Right ventricle myocardium inferior (tissue), 1 donor: ENCODE measurements around the gene GLIS1. TPM values are rescaled to one million over a fixed set of nuclear protein-coding genes. Genes with fewer than 3 reads are reported as not detected.
A peak's percentile ranks its signal among the peaks of the same experiment; 100 is the strongest.

Experiments
- ATAC-seq: fragments of 200-7000 bp; cut with Tn5 transposase; one replicate; pipeline ENCODE4 v1.9.1; 2020; ENCODE audit warnings: mild to moderate bottlenecking, moderate library complexity
- DNase-seq: peaks from one replicate; pipeline ENCODE4 v3.0.0; 2021; ENCODE audit errors: missing footprints
- intact Hi-C: fragments of 100-400 bp; cut with DNase I; formaldehyde crosslinking; loops from one replicate; pipeline ENCODE4 v1.11.0; 2022
- total RNA-seq: library from RNA; stranded (reverse); fragmentation: NEBNext Ultra II Directional; extraction: Animal tissue kit (Norgen Biotek cat#: 25700); gene quantifications from one replicate; pipeline ENCODE4 v1.2.1, GENCODE V29; 2021
- donor health status: DM: no; HTN: yes; CAD: no; lungs with severe emphysema.

The GLIS1 gene
- total RNA-seq, 1 donor from 2014 or later, result not detected

DNA sequence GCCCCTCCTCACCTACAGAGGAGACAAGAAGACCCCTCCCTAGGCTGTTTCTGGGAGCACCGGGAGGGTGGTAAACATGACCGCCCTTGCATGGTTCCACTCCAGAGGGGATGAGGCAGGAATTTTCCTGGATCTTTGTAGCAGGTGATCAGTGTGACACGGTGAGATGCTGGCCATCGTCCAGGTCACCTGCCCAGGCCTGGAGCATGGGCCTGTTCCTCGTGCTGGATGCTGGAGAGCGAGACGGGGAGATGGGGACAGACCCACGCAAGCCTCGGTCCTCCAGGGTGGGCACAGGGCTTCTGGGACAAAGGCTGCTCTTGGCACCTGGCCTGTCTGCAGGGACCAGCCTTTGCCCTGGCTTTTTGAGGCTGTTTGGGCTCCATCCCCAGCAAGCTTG, 233.6 kb downstream of the GLIS1 start:
- intact Hi-C loops, result no loop called here
- DNase-seq (peak; percentile 37), ATAC-seq (no peak)

DNA sequence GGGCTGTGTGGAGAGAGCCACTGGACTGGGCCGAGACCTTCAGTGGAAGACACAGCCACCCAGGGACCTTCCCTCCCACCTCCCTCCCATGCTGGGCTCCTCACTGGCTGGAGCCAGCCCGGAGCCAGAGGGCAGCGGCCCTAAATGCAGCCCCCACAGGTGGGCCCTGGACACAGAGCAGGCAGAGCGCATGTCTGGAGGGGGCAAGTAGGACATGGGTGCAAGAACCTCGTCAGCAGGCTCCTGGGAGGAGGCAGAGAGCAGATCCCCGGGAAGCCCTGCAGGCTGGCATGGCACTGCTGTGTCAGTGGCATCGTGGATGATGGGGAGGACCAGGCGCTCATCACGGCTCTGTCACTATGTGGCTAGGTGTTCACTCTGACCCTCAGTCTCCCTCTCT, 234.1 kb downstream of the GLIS1 start:
- peak; percentile 57 for DNase-seq
- intact Hi-C loops, result no loop called here
- no peak for ATAC-seq

GRCh38 chr1:53503433-53504217, 235.3 kb downstream of the GLIS1 start:
- ATAC-seq (no peak), DNase-seq (peak; percentile 52)
- intact Hi-C loops, result no loop called here

DNA sequence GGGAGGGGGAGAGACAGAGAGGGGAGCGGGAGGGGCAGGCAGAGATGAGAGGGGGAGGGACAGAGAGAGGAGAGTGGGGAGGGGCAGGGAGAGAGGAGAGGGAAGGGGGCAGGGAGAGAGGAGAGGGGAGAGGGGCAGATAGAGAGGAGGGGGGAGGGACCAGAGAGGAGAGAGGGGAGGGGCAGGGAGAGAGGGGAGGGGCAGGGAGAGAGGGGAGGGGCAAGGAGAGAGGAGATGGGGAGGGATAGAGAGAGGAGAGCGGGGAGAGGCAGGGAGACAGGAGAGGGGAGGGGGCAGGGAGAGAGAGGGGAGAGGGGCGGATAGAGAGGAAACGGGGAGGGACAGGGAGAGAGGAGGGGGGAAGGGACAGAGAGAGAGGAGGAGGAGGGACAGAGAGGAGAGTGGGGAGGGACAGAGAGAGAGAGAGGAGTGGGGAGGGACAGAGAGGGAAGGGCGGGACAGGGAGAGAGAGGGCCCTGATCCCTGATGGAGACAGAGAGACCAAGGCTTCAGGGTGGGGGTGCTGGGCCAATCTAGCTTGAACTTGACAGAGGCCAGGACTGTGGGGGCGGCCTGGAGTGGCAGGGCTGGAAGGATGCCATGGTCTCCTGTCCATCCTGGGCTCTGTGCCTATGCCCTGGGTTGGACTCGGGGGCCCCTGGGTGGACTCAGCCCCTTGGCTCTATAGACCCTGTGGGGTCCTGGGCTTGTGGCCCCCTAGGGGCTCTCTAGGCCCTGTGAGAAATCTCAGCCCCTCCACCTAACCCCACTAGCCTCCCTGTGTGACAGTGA, 236.1 kb downstream of the GLIS1 start:
- no peak for ATAC-seq
- no peak for DNase-seq
- intact Hi-C loops, result no loop called here

DNA sequence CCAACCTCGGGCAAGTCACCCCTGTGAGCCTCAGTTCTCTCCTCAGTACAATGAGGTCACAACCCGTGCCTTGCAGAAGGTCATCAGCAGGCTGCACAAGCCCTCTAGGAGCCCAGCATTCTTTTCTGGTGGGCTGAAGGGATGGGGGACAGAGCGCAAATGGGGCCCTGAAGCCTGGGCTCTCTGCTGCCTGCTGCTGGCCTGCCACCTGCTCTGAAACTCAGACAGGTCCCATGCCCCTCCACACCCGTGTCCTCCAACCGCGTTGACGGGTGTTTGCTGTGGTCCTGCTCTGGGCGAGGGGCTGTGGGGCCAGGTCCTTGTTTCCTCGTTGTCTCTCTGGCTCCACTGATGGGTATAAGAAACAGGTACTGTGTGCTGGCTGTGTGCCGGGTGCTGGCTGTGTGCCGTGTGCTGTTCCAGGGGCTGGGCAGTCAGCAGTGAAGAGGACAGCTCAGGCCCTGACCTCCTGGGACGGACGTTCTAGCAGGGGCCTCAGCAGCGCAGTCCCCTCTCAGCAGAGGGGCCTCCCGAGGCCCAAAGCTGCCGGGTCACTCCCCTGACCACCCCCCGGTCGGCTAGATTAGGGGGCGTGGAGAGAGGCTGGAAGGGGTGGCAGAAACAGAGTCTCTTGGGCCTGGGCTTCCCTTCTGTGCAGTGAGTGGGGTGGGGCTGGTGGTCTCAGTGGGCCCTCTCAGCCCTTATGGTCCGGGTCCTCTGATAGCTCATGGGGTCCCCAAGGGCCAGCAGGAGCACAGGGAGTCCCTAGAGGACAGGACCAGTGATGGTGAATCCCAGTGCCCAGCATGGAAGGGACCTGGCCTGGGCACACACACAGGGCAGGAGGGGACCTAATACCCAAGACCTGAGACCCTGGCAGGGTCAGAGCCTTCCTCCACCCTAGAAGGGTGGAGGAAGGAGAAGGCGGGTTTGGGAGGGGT, 237.6 kb downstream of the GLIS1 start:
- intact Hi-C loops, result no loop called here
- ATAC-seq (no peak), DNase-seq (peak; percentile 53)

DNA sequence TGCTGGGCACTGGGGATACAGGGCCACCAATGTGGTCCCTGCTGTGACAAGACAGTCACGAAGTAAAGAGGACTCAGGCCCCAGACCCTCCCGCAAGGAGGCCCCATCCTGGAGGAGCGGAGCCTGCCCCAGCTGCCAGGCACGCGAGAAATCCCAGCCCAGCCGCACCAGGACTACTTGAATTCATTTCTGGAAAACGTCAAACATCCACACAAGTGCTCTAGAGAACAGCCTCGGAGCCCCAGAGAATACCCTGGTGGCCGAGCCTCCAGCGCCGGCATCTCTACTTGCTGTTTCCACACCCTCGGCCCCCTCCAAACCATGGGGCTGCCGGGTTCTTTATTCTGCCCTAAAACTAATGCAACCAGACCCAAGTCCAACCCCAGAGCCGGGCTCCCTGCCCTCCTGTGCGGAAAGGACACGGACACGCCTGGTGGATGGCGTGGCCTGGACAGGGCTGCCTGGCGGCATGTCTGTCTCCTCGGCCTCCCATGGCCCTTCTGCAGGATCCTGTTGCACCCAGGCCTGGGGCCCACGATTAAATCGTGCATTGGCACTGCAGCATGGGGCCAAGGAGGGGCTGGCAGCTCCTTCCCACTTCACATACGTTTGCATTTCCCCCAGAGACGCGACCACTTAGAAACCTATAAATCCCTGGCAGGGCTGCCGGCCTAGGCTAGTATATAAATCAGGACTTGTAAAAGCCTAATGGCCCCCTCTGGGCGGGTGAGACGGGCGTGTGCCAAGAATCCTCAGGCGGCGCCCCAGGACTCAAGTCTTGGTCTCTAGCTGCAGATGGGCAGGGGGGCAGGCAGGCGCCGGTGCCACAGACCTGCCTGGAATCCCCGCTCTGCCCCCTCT, 238.5 kb downstream of the GLIS1 start:
- DNase-seq, result peak; percentile 55
- ATAC-seq, result no peak
- intact Hi-C loops, result no loop called here

DNA sequence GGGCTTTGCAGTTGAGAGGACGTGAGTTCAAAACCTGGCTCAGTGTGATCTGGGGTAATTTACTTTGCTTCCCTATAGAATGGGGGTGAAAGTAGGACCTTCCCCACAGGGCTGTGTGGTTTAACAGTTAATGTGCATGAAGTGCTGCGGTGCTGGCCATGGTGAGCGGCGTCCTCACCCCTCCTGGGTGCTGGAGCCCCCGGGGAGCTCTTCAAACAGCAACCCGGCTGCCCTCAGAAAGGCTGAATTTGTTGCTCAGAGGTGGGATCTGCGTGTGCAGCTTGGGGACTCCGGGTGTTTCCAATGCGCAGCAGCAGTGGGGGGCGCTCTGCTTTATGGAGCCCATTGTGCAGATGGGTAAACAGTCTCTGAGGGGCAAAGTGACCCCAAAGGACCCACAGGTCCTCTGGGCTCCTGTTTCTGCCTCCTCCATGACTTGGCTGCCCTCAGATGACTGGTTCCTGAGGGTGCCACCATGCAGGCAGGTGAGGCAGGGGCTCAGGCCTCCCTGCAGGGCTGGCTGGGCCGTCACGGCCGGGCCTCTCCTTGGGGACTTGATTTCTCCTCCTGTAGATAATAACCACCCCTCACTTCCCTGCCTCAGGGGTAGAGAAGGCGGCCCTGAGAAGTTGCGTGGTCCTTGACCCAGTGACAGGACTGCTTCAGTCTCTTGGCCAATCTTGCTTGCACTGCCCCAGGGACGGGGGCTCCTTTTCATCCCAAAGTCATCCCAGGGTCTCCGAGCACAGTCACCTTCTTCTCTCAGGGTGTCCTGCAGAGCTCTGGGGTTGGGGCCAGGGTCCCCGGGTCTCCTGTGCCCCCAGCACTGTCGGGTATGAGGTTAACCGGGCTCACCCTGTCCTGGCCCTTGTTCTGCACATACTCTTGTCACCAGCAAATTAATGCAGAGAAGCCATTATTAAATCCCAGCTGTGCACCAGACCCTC, 239.4 kb downstream of the GLIS1 start:
- intact Hi-C loops, result no loop called here
- ATAC-seq, result no peak
- peak; percentile 53 for DNase-seq

GRCh38 chr1:53498555-53499131, 240.3 kb downstream of the GLIS1 start:
- intact Hi-C loops, result no loop called here
- DNase-seq, result no peak
- ATAC-seq, result no peak

GRCh38 chr1:53495633-53496345, 243.2 kb downstream of the GLIS1 start:
- no peak for ATAC-seq
- DNase-seq, result no peak
- intact Hi-C loops, result no loop called here

DNA sequence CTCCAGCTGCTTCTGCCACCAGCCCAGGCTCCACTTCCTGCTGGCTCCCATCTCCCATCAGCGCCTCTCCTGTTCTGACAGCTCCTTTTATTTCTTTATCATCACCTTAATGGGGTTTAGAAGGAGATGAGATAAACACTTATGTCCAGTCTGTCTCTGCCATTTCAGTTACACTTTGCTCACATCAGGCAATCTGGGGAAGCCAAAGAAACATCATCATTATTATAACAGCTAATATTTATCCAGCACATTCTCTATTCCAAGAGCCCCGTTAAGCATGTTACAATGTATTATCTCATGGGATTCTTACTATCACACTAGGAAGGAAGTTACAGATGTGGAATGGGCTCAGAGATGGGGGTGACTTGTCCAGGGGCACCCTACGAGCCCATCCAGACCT, 248.6 kb downstream of the GLIS1 start:
- no peak for DNase-seq
- ATAC-seq, result no peak
- intact Hi-C loops, result no loop called here

DNA sequence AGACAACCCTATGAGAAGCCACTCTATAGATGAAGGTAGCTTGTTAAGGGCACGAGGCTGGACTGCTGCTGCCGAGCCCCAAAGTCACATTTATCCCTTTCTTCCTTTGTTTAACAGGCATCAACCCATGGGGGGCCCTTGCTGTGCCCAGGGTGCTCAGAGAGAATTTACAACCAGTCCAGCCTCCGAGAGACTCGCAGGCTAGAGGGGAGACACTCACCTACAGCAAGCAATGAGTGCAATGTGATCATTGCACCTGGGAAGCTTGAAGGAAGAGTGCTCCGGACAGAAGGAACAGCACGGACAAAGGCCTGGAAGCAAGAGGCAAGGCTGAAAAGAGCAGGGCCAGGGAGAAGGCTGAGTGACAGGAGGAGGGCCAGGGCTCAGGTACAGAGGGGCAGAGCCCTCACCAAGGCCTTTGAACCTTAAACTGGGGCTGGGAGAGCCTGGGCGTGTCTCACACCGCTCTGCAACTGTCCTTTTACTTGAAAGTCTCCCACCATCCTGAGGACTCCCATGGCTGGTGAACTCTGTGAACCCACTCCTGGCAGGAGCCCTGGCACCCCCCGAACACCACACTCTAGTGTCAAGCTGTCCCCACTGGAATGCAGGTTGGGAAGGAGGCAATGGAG, 252.5 kb downstream of the GLIS1 start:
- intact Hi-C loops, result loop anchor here (5.0 kb wide), 1 partner anchor 106 kb away; no protein-coding TSS in a partner anchor
- no peak for DNase-seq
- no peak for ATAC-seq

DNA sequence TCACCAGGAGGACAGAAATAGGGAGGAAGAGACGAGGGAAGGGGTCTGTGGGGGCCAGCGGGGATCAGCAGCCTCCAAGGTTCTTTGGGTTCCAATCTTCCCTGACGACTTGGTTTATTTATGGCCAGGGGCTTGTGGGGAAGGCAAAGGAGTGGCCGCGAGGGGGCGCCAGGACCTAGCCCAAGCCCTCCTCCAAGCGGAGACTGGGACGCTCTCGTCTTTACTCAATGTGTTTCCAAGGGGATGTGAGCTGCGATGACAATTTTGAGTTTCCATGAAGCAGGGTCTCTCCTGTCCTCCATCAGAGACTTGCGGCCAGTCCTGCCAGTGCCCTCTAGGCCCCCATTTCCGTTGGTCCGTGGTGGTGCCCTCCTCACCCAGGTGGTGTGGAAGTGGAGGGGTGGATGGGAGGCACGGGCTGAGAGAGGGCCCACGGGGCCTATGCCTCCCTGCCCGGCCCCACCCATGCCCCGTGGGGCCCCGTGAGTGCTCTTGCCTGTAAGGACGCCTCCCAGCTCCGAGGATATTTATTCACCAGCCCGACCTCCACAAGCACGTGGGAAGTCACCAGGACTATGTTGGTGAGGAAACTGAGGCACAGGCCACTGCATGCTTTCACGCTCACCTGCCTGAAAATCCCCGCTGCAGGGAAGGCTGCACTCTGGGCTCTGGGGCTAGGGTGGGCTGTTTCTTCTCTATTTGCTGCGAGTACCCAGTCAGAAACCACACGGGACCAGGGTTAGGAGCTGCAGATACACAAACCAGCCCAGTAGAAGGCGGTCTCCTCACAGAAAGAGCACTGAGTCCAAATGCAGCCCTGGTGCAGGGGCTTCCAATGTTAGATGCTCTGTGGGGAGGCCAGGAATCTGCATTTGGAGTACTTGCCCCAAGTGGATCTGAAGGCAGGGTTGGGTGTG, 253.2 kb downstream of the GLIS1 start:
- ATAC-seq, result peak; percentile 89
- peak; percentile 85 for DNase-seq
- intact Hi-C loops, result loop anchor here (1.0 to 5.0 kb wide), 3 partner anchors 107 to 269 kb away; no protein-coding TSS in a partner anchor

DNA sequence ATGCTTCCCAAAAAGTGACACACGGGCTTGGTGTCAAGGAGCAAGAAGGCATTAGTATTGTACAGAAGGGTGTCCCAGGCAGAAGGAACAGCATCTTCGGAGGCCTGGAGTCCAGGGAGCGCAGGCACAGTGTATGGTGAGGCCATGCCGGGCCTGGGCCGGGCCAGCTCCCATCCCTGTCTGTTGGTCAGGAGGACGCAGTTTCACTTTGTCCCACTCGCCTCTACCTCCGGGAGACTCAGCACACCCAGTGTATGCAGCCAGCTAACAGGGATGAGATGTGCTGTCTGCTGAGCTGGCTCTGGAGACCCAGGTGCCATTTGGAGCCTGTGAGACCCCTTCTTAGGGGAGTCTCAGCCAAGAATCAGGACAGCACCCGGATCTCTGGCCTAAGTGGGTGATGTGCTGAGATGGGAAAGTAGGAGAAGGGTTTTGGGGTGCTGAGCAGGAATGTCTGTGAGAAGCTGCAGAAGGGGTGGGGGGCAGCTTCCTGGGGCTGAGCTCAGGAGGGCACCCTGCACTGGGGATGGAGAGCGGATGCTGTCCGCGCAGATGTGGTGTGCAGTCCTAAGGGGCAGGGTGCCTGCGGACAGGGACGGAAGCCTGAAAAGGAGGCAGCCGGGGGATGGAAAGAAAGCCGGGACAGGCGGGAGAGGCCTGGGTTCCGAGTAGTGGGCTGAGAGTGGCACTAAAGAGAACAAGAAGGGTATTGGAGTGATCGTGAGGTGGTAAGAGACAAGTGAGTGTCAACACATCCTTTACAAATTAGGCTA, 254.1 kb downstream of the GLIS1 start:
- DNase-seq (no peak), ATAC-seq (no peak)
- intact Hi-C loops, result loop anchor here (1.0 to 5.0 kb wide), 3 partner anchors 107 to 270 kb away; no protein-coding TSS in a partner anchor

- intact Hi-C loops, result loop anchor here (2.0 kb wide), 1 partner anchor 271 kb away; no protein-coding TSS in a partner anchor
- DNase-seq (no peak), ATAC-seq (no peak)
Measured at GRCh38 chr1:53483656-53484055, 255.3 kb downstream of the GLIS1 start.
